ENCODE results near the gene PDE10A.
"Not testable (repeated sequence)": the region's sequence is repeated elsewhere in the genome, so short reads cannot be mapped to it uniquely, and the experiment has no call there.

PDE10A gene

DNA sequence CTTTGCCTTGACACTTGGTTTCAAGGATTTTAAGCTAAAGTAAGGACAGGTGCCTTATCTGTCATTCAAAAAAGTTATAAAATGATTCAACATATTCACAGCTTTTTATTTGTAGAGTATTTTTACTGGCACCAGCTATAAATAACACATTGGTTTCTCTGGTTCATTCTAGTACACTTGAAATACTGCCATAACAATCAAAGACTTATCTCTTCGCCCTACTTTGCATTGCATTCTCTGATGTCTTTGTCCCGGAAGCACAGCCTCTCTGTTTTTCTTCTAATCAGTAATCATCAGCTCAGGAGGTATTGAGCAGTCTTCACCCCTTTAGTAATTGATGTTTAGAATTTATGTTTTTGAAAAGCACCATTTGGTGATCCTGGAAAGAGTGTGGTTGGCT lies 156.4 kb downstream of the PDE10A start:
- Histone ChIP-seq H3K36me3 (ENCODE audit: control insufficient read depth, insufficient read depth, low read length) (no peaks in the 10 kb centered on the region), H3K27me3 (replicated peaks; ENCODE audit: control insufficient read depth, insufficient read depth, low read length) (no peaks in the 10 kb centered on the region), H3K4me3 (replicated peaks; ENCODE audit: low read depth, low read length) (no peak overlapping the region)
- TF ChIP-seq, protein P1, sequence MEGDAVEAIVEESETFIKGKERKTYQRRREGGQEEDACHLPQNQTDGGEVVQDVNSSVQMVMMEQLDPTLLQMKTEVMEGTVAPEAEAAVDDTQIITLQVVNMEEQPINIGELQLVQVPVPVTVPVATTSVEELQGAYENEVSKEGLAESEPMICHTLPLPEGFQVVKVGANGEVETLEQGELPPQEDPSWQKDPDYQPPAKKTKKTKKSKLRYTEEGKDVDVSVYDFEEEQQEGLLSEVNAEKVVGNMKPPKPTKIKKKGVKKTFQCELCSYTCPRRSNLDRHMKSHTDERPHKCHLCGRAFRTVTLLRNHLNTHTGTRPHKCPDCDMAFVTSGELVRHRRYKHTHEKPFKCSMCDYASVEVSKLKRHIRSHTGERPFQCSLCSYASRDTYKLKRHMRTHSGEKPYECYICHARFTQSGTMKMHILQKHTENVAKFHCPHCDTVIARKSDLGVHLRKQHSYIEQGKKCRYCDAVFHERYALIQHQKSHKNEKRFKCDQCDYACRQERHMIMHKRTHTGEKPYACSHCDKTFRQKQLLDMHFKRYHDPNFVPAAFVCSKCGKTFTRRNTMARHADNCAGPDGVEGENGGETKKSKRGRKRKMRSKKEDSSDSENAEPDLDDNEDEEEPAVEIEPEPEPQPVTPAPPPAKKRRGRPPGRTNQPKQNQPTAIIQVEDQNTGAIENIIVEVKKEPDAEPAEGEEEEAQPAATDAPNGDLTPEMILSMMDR (IDR thresholded peaks at IDR 0.05; ENCODE audit: insufficient read depth, low read length, poor library complexity, severe bottlenecking) = no peak
- no peak for DNase-seq (ENCODE audit: extremely low read depth, insufficient read length)

DNA sequence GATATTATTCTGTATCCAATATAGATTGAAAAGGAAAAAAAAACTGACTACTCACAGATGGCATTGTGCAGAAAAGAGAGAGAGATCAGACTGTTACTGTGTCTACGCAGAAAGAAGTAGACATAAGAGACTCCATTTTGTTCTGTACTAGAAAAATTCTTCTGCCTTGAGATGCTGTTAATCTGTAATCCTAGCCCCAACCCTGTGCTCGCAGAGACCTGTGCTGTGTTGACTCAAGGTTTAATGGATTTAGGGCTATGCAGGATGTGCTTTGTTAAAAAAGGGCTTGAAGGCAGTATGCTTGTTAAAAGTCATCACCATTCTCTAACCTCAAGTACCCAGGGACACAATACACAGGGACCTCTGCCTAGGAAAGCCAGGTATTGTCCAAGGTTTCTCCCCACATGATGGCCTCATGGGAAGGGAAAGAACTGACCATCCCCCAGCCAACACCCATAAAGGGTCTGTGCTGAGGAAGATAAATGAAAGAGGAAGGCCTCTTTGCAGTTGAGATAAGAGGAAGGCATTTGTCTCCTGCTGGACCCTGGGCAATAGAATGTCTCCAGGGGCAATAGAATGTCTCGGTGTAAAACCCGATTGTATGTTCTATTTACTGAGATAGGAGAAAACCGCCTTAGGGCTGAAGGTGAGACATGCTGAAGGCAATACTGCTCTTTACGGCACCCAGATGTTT lies 162.7 kb downstream of the PDE10A start:
- H3K36me3 ChIP-seq (ENCODE audit: control insufficient read depth, insufficient read depth, low read length); H3K27me3 ChIP-seq (replicated peaks; ENCODE audit: control insufficient read depth, insufficient read depth, low read length); DNase-seq (ENCODE audit: extremely low read depth, insufficient read length); H3K4me3 ChIP-seq (replicated peaks; ENCODE audit: low read depth, low read length): not testable (repeated sequence)

- Histone ChIP-seq H3K27me3 (replicated peaks; ENCODE audit: control insufficient read depth, insufficient read depth, low read length) (no peaks in the 10 kb centered on the region), H3K4me3 (replicated peaks; ENCODE audit: low read depth, low read length) (no peak overlapping the region), H3K36me3 (ENCODE audit: control insufficient read depth, insufficient read depth, low read length) (no peaks in the 10 kb centered on the region)
- DNase-seq (ENCODE audit: extremely low read depth, insufficient read length) = no peak
- TF ChIP-seq, protein P1 (IDR thresholded peaks at IDR 0.05; ENCODE audit: insufficient read depth, low read length, poor library complexity, severe bottlenecking) = no peak
Measured at GRCh38 chr6:165497472-165497871, 165.6 kb downstream of the PDE10A start.

DNA sequence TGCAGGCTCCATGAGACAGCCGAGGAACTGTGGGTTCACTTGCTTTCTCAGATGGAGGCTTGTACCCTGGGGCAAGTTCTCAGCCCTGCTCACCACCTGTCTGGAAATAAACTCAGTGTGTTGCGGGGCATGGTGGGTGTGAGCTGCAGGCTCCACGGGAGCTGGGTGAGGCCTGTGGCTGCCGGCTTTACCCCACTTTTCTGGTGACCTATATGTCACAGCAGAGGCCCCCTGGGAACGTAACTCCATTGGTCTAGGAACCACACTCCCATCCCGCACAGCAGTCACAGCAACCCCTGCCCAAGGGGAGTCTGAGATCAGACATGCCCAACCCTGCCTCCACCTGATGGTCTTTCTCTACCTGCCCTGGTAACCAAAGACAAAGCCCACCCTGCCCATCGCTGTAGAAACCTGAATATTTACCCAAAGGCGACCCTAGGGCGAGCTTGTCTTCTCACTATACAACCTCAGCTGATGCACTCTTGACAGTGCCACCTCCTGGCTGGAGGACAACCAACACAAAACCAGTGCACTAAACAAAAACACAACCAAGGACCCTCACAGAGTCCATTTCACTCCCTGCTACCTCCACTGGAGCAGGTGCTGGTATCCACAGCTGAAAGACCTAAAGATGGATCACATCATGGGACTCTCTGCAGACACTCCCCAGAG lies 174.3 kb downstream of the PDE10A start:
- Histone ChIP-seq H3K27me3 (replicated peaks; ENCODE audit: control insufficient read depth, insufficient read depth, low read length) (no peaks in the 10 kb centered on the region), H3K36me3 (ENCODE audit: control insufficient read depth, insufficient read depth, low read length) (no peaks in the 10 kb centered on the region), H3K4me3 (replicated peaks; ENCODE audit: low read depth, low read length) (no peak overlapping the region)
- DNase-seq (ENCODE audit: extremely low read depth, insufficient read length) = no peak
- TF ChIP-seq, protein P1 (IDR thresholded peaks at IDR 0.05; ENCODE audit: insufficient read depth, low read length, poor library complexity, severe bottlenecking) = no peak

GRCh38 chr6:165487950-165488349 lies 175.1 kb downstream of the PDE10A start:
- Histone ChIP-seq H3K4me3 (replicated peaks; ENCODE audit: low read depth, low read length) (no peak overlapping the region), H3K36me3 (ENCODE audit: control insufficient read depth, insufficient read depth, low read length) (no peaks in the 10 kb centered on the region), H3K27me3 (replicated peaks; ENCODE audit: control insufficient read depth, insufficient read depth, low read length) (no peaks in the 10 kb centered on the region)
- no peak for DNase-seq (ENCODE audit: extremely low read depth, insufficient read length)
- TF ChIP-seq, protein P1 (IDR thresholded peaks at IDR 0.05; ENCODE audit: insufficient read depth, low read length, poor library complexity, severe bottlenecking) = no peak

- H3K36me3 ChIP-seq (ENCODE audit: control insufficient read depth, insufficient read depth, low read length) = no peaks in the 10 kb centered on the region
- no peak for DNase-seq (ENCODE audit: extremely low read depth, insufficient read length)
- TF ChIP-seq, protein P1 (IDR thresholded peaks at IDR 0.05; ENCODE audit: insufficient read depth, low read length, poor library complexity, severe bottlenecking) = no peak
- H3K4me3 ChIP-seq (replicated peaks; ENCODE audit: low read depth, low read length) = no peak overlapping the region
- no peaks in the 10 kb centered on the region for H3K27me3 ChIP-seq (replicated peaks; ENCODE audit: control insufficient read depth, insufficient read depth, low read length)
Measured at GRCh38 chr6:165487347-165487746, 175.7 kb downstream of the PDE10A start.
